A549 (cell line): Measurements from ENCODE around the gene ATP2C2.
"Not testable (repeated sequence)": the region's sequence is repeated elsewhere in the genome, so short reads cannot be mapped to it uniquely, and the experiment has no call there.

Experiments used
- BHLHE40 ChIP-seq: IDR thresholded peaks from 2 replicates; pipeline ENCODE4 v1.6.1; 2012; ENCODE audit warnings: low read depth, low read length, inconsistent platforms
- CHD2 ChIP-seq: fragments of 150-350 bp; IDR thresholded peaks from 2 replicates; pipeline ENCODE4 v1.6.1; 2014; ENCODE audit warnings: low read length; ENCODE audit not compliant: partially characterized antibody
- CTCF ChIP-seq: fragments of >200 bp; sonication (Bioruptor Twin); formaldehyde crosslinking; IDR thresholded peaks from 3 replicates; pipeline ENCODE4 v1.5.1; 2016
- HDAC2 ChIP-seq: fragments of 200-600 bp; sonication (generic); IDR thresholded peaks from 2 replicates; pipeline ENCODE4 v1.6.1; 2016
- HEYL ChIP-seq: fragments of 250-450 bp; sonication (Bioruptor Pico); IDR thresholded peaks from 2 replicates; pipeline ENCODE4 v1.8.0; 2021; ENCODE audit warnings: mild to moderate bottlenecking, moderate library complexity
- MAFK ChIP-seq: fragments of 450-650 bp; IDR thresholded peaks from 2 replicates; pipeline ENCODE4 v1.6.1; 2014; ENCODE audit not compliant: partially characterized antibody
- MAX ChIP-seq: IDR thresholded peaks from 2 replicates; pipeline ENCODE4 v1.6.1; 2012
- MAZ ChIP-seq: fragments of 150-350 bp; IDR thresholded peaks from 2 replicates; pipeline ENCODE4 v1.6.1; 2014; ENCODE audit warnings: antibody characterized with exemption, low read depth, low read length, borderline replicate concordance
- POLR2A ChIP-seq: IDR thresholded peaks from 2 replicates; pipeline ENCODE4 v1.6.1; 2012; ENCODE audit warnings: mild to moderate bottlenecking, low read length
- POLR2AphosphoS2 ChIP-seq: conservative IDR thresholded peaks from 2 replicates; pipeline ENCODE4 v1.6.1; 2012; ENCODE audit warnings: low read length, improper control_type of control experiment, inconsistent platforms
- RCOR1 ChIP-seq: fragments of 150-350 bp; IDR thresholded peaks from 2 replicates; pipeline ENCODE4 v1.6.1; 2014; ENCODE audit warnings: antibody characterized with exemption, low read length, low read depth
- RFX5 ChIP-seq: fragments of 450-650 bp; IDR thresholded peaks from 2 replicates; pipeline ENCODE4 v1.7.1; 2014; ENCODE audit warnings: antibody characterized with exemption, mild to moderate bottlenecking, moderate library complexity
- SMC3 ChIP-seq: fragments of >200 bp; sonication (Bioruptor Twin); formaldehyde crosslinking; IDR thresholded peaks from 3 replicates; pipeline ENCODE4 v1.6.1; 2018; ENCODE audit warnings: inconsistent platforms
- TP53 ChIP-seq: fragments of 250-450 bp; sonication (Bioruptor Pico); IDR thresholded peaks from 2 replicates; pipeline ENCODE4 v1.5.0; 2021; ENCODE audit warnings: mild to moderate bottlenecking, moderate library complexity

DNA sequence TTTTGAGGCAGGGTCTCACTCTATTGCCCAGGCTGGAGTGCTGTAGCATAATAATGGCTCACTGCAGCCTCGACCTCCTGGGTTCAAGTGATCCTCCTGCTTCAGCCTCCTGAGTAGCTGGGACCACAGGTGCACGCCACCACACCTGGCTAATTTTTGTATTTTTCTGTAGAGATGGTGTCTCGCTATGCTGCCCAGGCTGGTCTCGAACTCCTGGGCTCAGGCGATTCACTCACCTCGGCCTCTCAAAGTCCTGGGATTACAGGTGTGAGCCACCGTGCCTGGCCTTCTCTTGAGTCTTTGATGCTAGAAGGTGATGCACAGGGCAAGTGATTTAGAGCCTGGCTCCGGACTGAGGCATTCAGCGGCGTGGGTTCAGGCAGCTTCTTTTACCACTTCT lies 24.5 kb upstream of the ATP2C2 start:
- TF ChIP-seq POLR2A; BHLHE40; MAFK; RFX5; CTCF; HEYL (CRISPR knock-in tag); SMC3; POLR2AphosphoS2; MAZ; CHD2; HDAC2; MAX; RCOR1; TP53 (CRISPR knock-in tag): not testable (repeated sequence)
